PFSK-1 (cell line): ENCODE measurements around the gene CD40LG.

ENCODE experiments used
- POLR2AphosphoS5 ChIP-seq: IDR thresholded peaks from 2 replicates; pipeline ENCODE4 v1.6.1; 2012; ENCODE audit warnings: low read depth, mild to moderate bottlenecking, control low read depth, low read length, moderate library complexity
- SIN3A ChIP-seq: IDR thresholded peaks from 2 replicates; pipeline ENCODE4 v1.6.1; 2012; ENCODE audit warnings: mild to moderate bottlenecking, low read length, moderate library complexity, borderline replicate concordance; ENCODE audit not compliant: insufficient read depth
- TAF1 ChIP-seq: IDR thresholded peaks from 2 replicates; pipeline ENCODE4 v1.6.1; 2012; ENCODE audit warnings: low read length, control low read depth, borderline replicate concordance; ENCODE audit not compliant: insufficient read depth
- TF ChIP-seq, protein P1 (sequence below), 2 experiments: IDR thresholded peaks; 2 replicates each; pipeline versions ENCODE4 v1.6.1 to v1.8.0; 2011 to 2012; ENCODE audit warnings: low read depth in 2 of 2, low read length in 2 of 2, control low read depth in 1 of 2, inconsistent platforms in 1 of 2, mild to moderate bottlenecking in 1 of 2, moderate library complexity in 1 of 2; ENCODE audit not compliant: insufficient read depth in 1 of 2

DNA sequence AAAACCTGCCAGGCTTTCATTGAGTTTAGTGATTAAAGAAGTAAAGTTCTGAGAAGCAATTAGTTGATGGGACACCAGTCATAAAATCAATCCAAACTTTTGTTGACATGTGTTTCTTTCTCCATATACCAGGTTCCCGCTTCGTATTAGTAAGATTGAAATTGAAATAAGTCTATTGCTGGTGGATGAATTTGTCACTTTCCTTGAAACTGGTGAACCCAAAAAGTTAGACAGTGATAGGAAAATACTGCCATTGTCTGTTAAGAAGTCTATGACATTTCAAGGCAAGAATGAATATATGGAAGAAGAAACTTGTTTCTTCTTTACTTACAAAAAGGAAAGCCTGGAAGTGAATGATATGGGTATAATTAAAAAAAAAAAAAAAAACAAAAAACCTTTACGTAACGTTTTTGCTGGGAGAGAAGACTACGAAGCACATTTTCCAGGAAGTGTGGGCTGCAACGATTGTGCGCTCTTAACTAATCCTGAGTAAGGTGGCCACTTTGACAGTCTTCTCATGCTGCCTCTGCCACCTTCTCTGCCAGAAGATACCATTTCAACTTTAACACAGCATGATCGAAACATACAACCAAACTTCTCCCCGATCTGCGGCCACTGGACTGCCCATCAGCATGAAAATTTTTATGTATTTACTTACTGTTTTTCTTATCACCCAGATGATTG lies at the start of gene CD40LG:
- TF ChIP-seq TAF1 (no peak), POLR2AphosphoS5 (no peak), SIN3A (no peak)
- TF ChIP-seq, protein P1, sequence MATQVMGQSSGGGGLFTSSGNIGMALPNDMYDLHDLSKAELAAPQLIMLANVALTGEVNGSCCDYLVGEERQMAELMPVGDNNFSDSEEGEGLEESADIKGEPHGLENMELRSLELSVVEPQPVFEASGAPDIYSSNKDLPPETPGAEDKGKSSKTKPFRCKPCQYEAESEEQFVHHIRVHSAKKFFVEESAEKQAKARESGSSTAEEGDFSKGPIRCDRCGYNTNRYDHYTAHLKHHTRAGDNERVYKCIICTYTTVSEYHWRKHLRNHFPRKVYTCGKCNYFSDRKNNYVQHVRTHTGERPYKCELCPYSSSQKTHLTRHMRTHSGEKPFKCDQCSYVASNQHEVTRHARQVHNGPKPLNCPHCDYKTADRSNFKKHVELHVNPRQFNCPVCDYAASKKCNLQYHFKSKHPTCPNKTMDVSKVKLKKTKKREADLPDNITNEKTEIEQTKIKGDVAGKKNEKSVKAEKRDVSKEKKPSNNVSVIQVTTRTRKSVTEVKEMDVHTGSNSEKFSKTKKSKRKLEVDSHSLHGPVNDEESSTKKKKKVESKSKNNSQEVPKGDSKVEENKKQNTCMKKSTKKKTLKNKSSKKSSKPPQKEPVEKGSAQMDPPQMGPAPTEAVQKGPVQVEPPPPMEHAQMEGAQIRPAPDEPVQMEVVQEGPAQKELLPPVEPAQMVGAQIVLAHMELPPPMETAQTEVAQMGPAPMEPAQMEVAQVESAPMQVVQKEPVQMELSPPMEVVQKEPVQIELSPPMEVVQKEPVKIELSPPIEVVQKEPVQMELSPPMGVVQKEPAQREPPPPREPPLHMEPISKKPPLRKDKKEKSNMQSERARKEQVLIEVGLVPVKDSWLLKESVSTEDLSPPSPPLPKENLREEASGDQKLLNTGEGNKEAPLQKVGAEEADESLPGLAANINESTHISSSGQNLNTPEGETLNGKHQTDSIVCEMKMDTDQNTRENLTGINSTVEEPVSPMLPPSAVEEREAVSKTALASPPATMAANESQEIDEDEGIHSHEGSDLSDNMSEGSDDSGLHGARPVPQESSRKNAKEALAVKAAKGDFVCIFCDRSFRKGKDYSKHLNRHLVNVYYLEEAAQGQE (IDR thresholded peaks at IDR 0.05; ENCODE audit: insufficient read depth in 1 of 2, low read depth in 2 of 2, low read length in 2 of 2), result no peak
